Endothelial cell of umbilical vein (primary cell): ENCODE data around the gene PLAGL2. TPM values are rescaled to one million over a fixed set of nuclear protein-coding genes. Genes with fewer than 3 reads are reported as not detected.

Source experiments
- BruUV-seq: library from RNA; stranded (reverse); fragments of 400-500 nt; replicated peaks from 2 replicates; lab custom pipeline; 2021; lab: Mats Ljungman, UMichigan
- CTCF ChIA-PET: fragments of 300-600, 350-600 bp; sonication (Branson Sonifier 250); formaldehyde crosslinking; loops from one replicate; lab custom pipeline; 2021; ENCODE audit warnings: antibody characterized with exemption, inconsistent platforms; lab: Charles Lee
- POLR2A ChIA-PET: fragments of 300-600, 350-600 bp; sonication (Branson Sonifier 250); formaldehyde crosslinking; loops from one replicate; lab custom pipeline; 2021; ENCODE audit warnings: antibody characterized with exemption, inconsistent platforms; lab: Charles Lee
- DNase-seq: peaks from one replicate; pipeline ENCODE4 v3.0.0-alpha.2; 2011; ENCODE audit warnings: low read depth, low spot score
- FAIRE-seq: peaks from 2 replicates; lab custom pipeline; 2011; peaks lifted over from hg19 to GRCh38; lab: Jason Lieb, UNC
- H2AFZ ChIP-seq: 2 replicates; pipeline ENCODE4 v1.6.0; 2012; ENCODE audit warnings: low read depth, low read length, control low read depth, inconsistent platforms
- H3K27ac ChIP-seq: 2 replicates; pipeline ENCODE4 v1.5.1; 2011; ENCODE audit warnings: low read depth, mild to moderate bottlenecking, control low read depth, low read length, moderate library complexity; ENCODE audit not compliant: insufficient read depth
- H3K27me3 ChIP-seq, 2 experiments: 2 replicates each; pipeline versions ENCODE4 v1.6.0 to v1.6.1; 2011; ENCODE audit warnings: low read length in 2 of 2, mixed read lengths in 1 of 2; ENCODE audit not compliant: control insufficient read depth in 2 of 2, insufficient read depth in 2 of 2
- H3K36me3 ChIP-seq, 2 experiments: 2 replicates in 1 of 2; 3 replicates in 1 of 2; pipeline ENCODE4 v1.5.1; 2011; ENCODE audit warnings: low read length in 2 of 2, mild to moderate bottlenecking in 1 of 2, moderate library complexity in 1 of 2; ENCODE audit not compliant: control insufficient read depth in 2 of 2, insufficient read depth in 2 of 2; ENCODE audit errors: extremely low read depth in 1 of 2
- H3K4me1 ChIP-seq: 3 replicates; pipeline ENCODE4 v1.5.1; 2011; ENCODE audit warnings: mild to moderate bottlenecking, low read length; ENCODE audit not compliant: control insufficient read depth, insufficient read depth; ENCODE audit errors: extremely low read depth
- H3K4me2 ChIP-seq: 2 replicates; pipeline ENCODE4 v1.6.1; 2011; ENCODE audit warnings: low read length, control low read depth, mixed read lengths; ENCODE audit not compliant: insufficient read depth
- H3K4me3 ChIP-seq, 3 experiments: fragments of 200-600 bp in 1 of 3; sonication (generic), shearing (Covaris generic) in 1 of 3; replicated peaks in 1 of 3; 2 replicates each; pipeline ENCODE4 v1.5.1; 2011 to 2016; ENCODE audit warnings: control low read depth in 3 of 3, low read length in 3 of 3, mild to moderate bottlenecking in 2 of 3, inconsistent platforms in 1 of 3, low read depth in 1 of 3, moderate library complexity in 1 of 3; ENCODE audit not compliant: insufficient read depth in 1 of 3
- H3K79me2 ChIP-seq: 2 replicates; pipeline ENCODE4 v1.6.0; 2012; ENCODE audit warnings: low read length, inconsistent platforms; ENCODE audit not compliant: control insufficient read depth, insufficient read depth
- H3K9ac ChIP-seq: replicated peaks from 2 replicates; pipeline ENCODE3; 2011; ENCODE audit warnings: low read length, control low read depth; ENCODE audit not compliant: insufficient read depth; ENCODE audit errors: extremely low read depth
- H3K9me1 ChIP-seq: replicated peaks from 3 replicates; pipeline ENCODE4 v1.6.0; 2011; ENCODE audit warnings: mild to moderate bottlenecking, low read length; ENCODE audit not compliant: control insufficient read depth, insufficient read depth; ENCODE audit errors: extremely low read depth
- H3K9me3 ChIP-seq: replicated peaks from 2 replicates; pipeline ENCODE4 v1.5.1; 2012; ENCODE audit warnings: low read length, inconsistent platforms; ENCODE audit not compliant: control insufficient read depth, insufficient read depth
- H4K20me1 ChIP-seq: replicated peaks from 2 replicates; pipeline ENCODE3; 2011; ENCODE audit warnings: mild to moderate bottlenecking, low read length; ENCODE audit not compliant: control insufficient read depth, insufficient read depth; ENCODE audit errors: extremely low read depth
- EZH2 ChIP-seq: IDR thresholded peaks from 2 replicates; pipeline ENCODE4 v1.6.1; 2012; ENCODE audit warnings: borderline replicate concordance, low read depth, mild to moderate bottlenecking, moderate library complexity, low read length, inconsistent platforms; ENCODE audit not compliant: severe bottlenecking
- FOS ChIP-seq: IDR thresholded peaks from 2 replicates; pipeline ENCODE4 v1.6.1; 2011; ENCODE audit warnings: mild to moderate bottlenecking, low read length, moderate library complexity, borderline replicate concordance; ENCODE audit not compliant: insufficient read depth
- GATA2 ChIP-seq: IDR thresholded peaks from 2 replicates; pipeline ENCODE4 v1.7.0; 2011; ENCODE audit warnings: low read depth, mild to moderate bottlenecking, moderate library complexity, mixed read lengths, low read length; ENCODE audit not compliant: insufficient read length, insufficient read depth
- JUN ChIP-seq: IDR thresholded peaks from 2 replicates; pipeline ENCODE4 v1.6.1; 2011; ENCODE audit warnings: borderline replicate concordance, low read depth; ENCODE audit not compliant: insufficient read length, insufficient read depth
- MYC ChIP-seq: IDR thresholded peaks from one replicate; pipeline ENCODE4 v1.6.1; 2011; ENCODE audit warnings: mild to moderate bottlenecking, low read depth, low read length
- POLR2AphosphoS5 ChIP-seq: IDR thresholded peaks from 2 replicates; pipeline ENCODE4 v1.6.1; 2012; ENCODE audit warnings: low read depth, mild to moderate bottlenecking, control low read depth, low read length, moderate library complexity; ENCODE audit not compliant: insufficient read depth
- dilution Hi-C: fragments of 300-500 bp; cut with MboI; formaldehyde crosslinking; loops from one replicate; pipeline ENCODE4 v1.15.0; 2019; ENCODE audit warnings: low sequenced_read_pairs; ENCODE audit not compliant: extremely low pct_ligation_motif_present
- intact Hi-C: fragments of 100-400 bp; cut with micrococcal nuclease; formaldehyde crosslinking; loops from one replicate; pipeline ENCODE4 v1.10.0; 2022
- polyA plus RNA-seq, 4 experiments: library from polyadenylated mRNA; depleted of rRNA in 3 of 4; stranded (reverse) in 3 of 4; unstranded in 1 of 4; fragments of >200 nt; gene quantifications; 2 replicates each; pipeline versions ENCODE4 v1.2.1 to v1.2.3, GENCODE V29; 2011 to 2012; ENCODE audit warnings: missing spikeins in 1 of 4
- total RNA-seq: library from RNA; stranded (reverse); gene quantifications from 2 replicates; pipeline ENCODE4 v1.2.3, GENCODE V29; 2021
- TF ChIP-seq, protein P1 (sequence below), 2 donors: IDR thresholded peaks; 1 replicate in 1 of 2; 2 replicates in 1 of 2; pipeline ENCODE4 v1.5.1; 2011; ENCODE audit warnings: low read length in 2 of 2, mild to moderate bottlenecking in 2 of 2, moderate library complexity in 2 of 2, control low read depth in 1 of 2, inconsistent platforms in 1 of 2, low read depth in 1 of 2; ENCODE audit not compliant: insufficient read depth in 1 of 2; ENCODE audit errors: extremely low read depth in 1 of 2
- TF ChIP-seq, protein P2 (sequence below): IDR thresholded peaks from 2 replicates; pipeline ENCODE4 v1.6.1; 2011; ENCODE audit not compliant: insufficient read depth, insufficient read length

The PLAGL2 gene
- total and polyA plus RNA-seq, 2 donors (not counting 3 experiments of a cell fraction or from before 2014, with no cell fraction given) = 8.2 to 15.2 TPM

DNA sequence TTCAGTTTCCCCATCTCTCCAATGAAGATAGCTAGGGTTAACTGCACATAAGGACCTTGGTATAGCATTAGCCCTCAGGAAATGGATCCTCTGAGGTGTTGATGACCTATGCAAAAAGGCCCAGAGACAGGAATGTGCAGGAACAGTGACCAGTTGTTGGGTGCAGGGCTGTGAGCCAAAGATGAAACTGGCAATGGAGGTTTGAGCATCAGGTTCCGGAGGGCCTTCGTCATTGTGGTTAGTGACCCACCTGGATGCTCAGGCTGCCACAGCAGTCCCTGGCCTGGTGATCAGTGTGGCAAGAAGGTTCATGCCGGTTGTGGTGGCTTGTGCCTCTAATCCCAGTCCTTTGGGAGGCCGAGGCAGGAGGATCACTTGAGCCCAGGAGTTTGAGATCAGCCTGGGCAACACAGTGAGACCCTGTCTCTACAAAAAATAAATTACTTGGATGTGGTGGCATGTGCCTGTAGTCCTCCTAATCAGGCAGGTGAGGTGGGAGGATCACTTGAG lies 54.3 kb downstream of the PLAGL2 start:
- BruUV-seq = no TSS peak
- peaks cover 6 to 30% of the 10 kb centered on the region in 2 experiments for H3K36me3 ChIP-seq
- H3K27ac ChIP-seq = peak overlapping the region; percentile 40
- no peaks in the 10 kb centered on the region for H4K20me1 ChIP-seq
- DNase-seq = no peak
- no peak overlapping the region for H3K4me2 ChIP-seq
- ChIA-PET CTCF (interaction anchor here (0.9 kb wide), 1 partner anchor 500 kb away, joined by 3 read pairs; no protein-coding TSS in a partner anchor), POLR2A (no interaction called here)
- no peaks in the 10 kb centered on the region for H3K79me2 ChIP-seq
- no peaks in the 10 kb centered on the region for H3K9me3 ChIP-seq
- no peak overlapping the region for H2AFZ ChIP-seq
- H3K27me3 ChIP-seq = no peaks in the 10 kb centered on the region
- H3K4me3 ChIP-seq = no peak overlapping the region
- H3K9ac ChIP-seq = no peak overlapping the region
- TF ChIP-seq JUN = no peak
- dilution Hi-C loops = no loop called here
- peaks cover 25% of the 10 kb centered on the region for H3K4me1 ChIP-seq
- intact Hi-C loops = no loop called here
- no peak for FAIRE-seq
- no peaks in the 10 kb centered on the region for H3K9me1 ChIP-seq

DNA sequence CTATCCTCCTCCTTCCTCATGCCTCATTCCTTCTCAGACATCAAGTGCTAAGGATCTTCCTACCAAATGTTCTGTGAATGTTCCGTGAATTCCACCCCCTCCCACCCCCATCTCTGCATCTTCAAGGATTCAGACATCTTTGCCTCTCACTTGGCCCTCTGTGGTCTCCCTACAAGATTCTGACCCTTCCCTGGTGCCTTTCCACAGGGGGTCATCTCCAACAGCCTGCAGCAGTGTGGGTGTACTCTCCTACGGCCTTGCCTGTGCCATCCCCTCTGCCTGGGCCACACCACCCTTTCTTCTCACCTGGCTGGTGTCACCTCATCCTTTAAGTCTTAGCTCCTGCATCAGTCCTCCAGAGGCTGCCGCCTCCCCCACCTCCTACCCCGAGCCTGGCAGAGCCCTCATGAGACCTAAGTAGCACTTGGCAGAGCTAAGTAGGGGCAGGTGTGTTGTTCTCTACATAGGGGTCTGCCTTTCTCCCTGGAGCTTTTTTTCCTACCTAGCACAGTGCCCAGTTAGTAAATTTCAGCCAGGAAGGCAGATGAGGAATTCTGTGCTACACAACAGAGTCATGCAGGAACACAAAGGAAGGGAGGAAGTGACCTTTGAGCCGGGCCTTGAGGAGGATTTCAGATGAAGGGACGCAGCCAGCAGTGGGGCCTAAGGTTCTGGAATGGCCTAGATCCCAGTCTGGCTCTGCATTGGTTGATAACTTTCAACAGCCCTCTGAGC lies 55.0 kb downstream of the PLAGL2 start:
- FAIRE-seq = peak; percentile 90
- BruUV-seq = no TSS peak

More for the DNA sequence above, 55.0 kb downstream of the PLAGL2 start:
- intact Hi-C loops = no loop called here
- Histone ChIP-seq H3K9ac (no peak overlapping the region), H4K20me1 (no peaks in the 10 kb centered on the region), H3K4me3 (no peak overlapping the region), H3K4me1 (peaks cover 25% of the 10 kb centered on the region), H3K79me2 (no peaks in the 10 kb centered on the region), H3K9me1 (no peaks in the 10 kb centered on the region), H2AFZ (no peak overlapping the region), H3K27ac (peak overlapping the region; percentile 40), H3K9me3 (no peaks in the 10 kb centered on the region), H3K36me3 (peaks cover 2 to 25% of the 10 kb centered on the region in 2 experiments), H3K27me3 (no peaks in the 10 kb centered on the region), H3K4me2 (no peak overlapping the region)
- ChIA-PET POLR2A (no interaction called here), CTCF (interaction anchor here (0.9 to 1.4 kb wide), 3 partner anchors 9 to 500 kb away, joined by 3 to 6 read pairs (median 3); no protein-coding TSS in a partner anchor)
- peak; percentile 52 for DNase-seq
- TF ChIP-seq POLR2AphosphoS5 (peak; percentile 11), JUN (no peak), FOS (no peak), EZH2 (no peak), MYC (no peak), GATA2 (no peak)
- TF ChIP-seq, protein P1, sequence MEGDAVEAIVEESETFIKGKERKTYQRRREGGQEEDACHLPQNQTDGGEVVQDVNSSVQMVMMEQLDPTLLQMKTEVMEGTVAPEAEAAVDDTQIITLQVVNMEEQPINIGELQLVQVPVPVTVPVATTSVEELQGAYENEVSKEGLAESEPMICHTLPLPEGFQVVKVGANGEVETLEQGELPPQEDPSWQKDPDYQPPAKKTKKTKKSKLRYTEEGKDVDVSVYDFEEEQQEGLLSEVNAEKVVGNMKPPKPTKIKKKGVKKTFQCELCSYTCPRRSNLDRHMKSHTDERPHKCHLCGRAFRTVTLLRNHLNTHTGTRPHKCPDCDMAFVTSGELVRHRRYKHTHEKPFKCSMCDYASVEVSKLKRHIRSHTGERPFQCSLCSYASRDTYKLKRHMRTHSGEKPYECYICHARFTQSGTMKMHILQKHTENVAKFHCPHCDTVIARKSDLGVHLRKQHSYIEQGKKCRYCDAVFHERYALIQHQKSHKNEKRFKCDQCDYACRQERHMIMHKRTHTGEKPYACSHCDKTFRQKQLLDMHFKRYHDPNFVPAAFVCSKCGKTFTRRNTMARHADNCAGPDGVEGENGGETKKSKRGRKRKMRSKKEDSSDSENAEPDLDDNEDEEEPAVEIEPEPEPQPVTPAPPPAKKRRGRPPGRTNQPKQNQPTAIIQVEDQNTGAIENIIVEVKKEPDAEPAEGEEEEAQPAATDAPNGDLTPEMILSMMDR (IDR thresholded peaks at IDR 0.05; ENCODE audit: extremely low read depth in 1 of 2, insufficient read depth in 1 of 2, low read depth in 1 of 2, low read length in 2 of 2) = no peak
- TF ChIP-seq, protein P2, sequence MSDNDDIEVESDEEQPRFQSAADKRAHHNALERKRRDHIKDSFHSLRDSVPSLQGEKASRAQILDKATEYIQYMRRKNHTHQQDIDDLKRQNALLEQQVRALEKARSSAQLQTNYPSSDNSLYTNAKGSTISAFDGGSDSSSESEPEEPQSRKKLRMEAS = no peak
- dilution Hi-C loops = no loop called here
